ENCODE measurements around the gene USP47. TPM values are rescaled to one million over a fixed set of nuclear protein-coding genes. Genes with fewer than 3 reads are reported as not detected.

USP47 gene
- total and polyA plus RNA-seq, 10 donors: 13.7 to 80.8 (median 48.2) TPM

DNA sequence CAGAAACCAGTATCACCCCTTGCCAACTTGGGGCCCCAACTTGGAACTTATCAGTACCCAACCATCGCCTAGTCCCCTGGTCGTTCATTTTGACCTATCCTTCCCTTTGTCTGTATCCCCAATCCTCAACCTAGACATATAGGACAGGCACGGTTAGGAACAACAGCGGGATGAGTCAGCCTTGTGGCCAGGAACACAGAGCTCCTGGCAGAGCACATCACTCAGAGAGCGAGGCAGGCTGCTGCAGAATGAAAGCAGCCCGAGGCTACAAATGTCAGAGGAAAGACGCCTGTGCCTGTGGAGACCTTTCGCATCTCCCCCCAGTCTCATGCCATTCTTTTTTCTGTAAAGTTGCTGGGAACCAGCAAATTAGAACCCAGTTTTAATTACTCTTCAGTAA is 152.1 kb downstream of the USP47 start:
- intact Hi-C loops (cut with DNase I; ENCODE audit: low total_unique reads): no loop called here
- peaks cover 0 to 18% (median 2%) of the 10 kb centered on the region in 6 donors for H3K4me1 ChIP-seq
- TF ChIP-seq, protein P1, sequence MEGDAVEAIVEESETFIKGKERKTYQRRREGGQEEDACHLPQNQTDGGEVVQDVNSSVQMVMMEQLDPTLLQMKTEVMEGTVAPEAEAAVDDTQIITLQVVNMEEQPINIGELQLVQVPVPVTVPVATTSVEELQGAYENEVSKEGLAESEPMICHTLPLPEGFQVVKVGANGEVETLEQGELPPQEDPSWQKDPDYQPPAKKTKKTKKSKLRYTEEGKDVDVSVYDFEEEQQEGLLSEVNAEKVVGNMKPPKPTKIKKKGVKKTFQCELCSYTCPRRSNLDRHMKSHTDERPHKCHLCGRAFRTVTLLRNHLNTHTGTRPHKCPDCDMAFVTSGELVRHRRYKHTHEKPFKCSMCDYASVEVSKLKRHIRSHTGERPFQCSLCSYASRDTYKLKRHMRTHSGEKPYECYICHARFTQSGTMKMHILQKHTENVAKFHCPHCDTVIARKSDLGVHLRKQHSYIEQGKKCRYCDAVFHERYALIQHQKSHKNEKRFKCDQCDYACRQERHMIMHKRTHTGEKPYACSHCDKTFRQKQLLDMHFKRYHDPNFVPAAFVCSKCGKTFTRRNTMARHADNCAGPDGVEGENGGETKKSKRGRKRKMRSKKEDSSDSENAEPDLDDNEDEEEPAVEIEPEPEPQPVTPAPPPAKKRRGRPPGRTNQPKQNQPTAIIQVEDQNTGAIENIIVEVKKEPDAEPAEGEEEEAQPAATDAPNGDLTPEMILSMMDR (IDR thresholded peaks at IDR 0.05 in 8 of 11, conservative IDR thresholded peaks at IDR 0.05 in 3 of 11): no peak
- TF ChIP-seq POLR2AphosphoS5 (IDR thresholded peaks at IDR 0.05) (no peak), POLR2A (IDR thresholded peaks at IDR 0.05) (no peak)
- peak overlapping the region in 1 of 8 donors; percentile 75 for H3K27ac ChIP-seq
- no peaks in the 10 kb centered on the region for H3K9me3 ChIP-seq
- WGBS, 5 donors: 80 to 91% (median 85%) methylated on average over 8 of the region's 8 CpGs
- peaks cover 0 to 11% (median 0%) of the 10 kb centered on the region in 7 donors for H3K27me3 ChIP-seq (replicated peaks in 1 of 7)
- no peak overlapping the region for H3K4me3 ChIP-seq
- no peak for DNase-seq
- H3K36me3 ChIP-seq: no peaks in the 10 kb centered on the region

DNA sequence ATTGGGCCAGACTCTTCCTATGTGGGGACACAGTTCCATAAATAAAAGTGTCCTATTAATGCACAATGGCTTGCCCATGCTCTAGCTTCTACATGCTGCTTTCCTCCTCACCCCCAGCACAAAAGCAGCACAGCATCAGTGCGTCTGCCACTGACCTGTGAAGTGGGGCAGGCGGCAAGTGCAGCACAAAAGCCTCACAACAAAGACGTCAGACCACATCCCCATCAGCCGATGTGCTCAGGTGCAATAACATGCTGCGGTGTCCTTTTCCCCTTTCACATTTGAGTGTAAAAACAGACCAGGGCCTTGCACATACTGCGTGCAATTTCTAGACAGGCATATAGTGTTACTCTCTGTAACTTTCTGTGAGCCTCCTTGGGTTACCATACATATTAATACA is 153.8 kb downstream of the USP47 start:
- H3K27ac ChIP-seq: peak overlapping the region in 6 of 8 donors; percentile 5 to 75 (median 46)
- peaks cover 0 to 18% (median 2%) of the 10 kb centered on the region in 6 donors for H3K4me1 ChIP-seq
- H3K9me3 ChIP-seq: no peaks in the 10 kb centered on the region
- 78 to 85% (median 83%) methylated on average over 6 of the region's 6 CpGs for WGBS, 5 donors
- H3K27me3 ChIP-seq (replicated peaks in 1 of 7): peaks cover 0 to 11% (median 0%) of the 10 kb centered on the region in 7 donors
- TF ChIP-seq POLR2AphosphoS5 (IDR thresholded peaks at IDR 0.05): peak in 2 of 3 donors; percentile 13 to 64
- TF ChIP-seq, protein P1 (IDR thresholded peaks at IDR 0.05 in 8 of 11, conservative IDR thresholded peaks at IDR 0.05 in 3 of 11): no peak
- no peak for TF ChIP-seq POLR2A (IDR thresholded peaks at IDR 0.05)
- H3K4me3 ChIP-seq: no peak overlapping the region
- no peaks in the 10 kb centered on the region for H3K36me3 ChIP-seq
- intact Hi-C loops (cut with DNase I; ENCODE audit: low total_unique reads): no loop called here
- DNase-seq: no peak

DNA sequence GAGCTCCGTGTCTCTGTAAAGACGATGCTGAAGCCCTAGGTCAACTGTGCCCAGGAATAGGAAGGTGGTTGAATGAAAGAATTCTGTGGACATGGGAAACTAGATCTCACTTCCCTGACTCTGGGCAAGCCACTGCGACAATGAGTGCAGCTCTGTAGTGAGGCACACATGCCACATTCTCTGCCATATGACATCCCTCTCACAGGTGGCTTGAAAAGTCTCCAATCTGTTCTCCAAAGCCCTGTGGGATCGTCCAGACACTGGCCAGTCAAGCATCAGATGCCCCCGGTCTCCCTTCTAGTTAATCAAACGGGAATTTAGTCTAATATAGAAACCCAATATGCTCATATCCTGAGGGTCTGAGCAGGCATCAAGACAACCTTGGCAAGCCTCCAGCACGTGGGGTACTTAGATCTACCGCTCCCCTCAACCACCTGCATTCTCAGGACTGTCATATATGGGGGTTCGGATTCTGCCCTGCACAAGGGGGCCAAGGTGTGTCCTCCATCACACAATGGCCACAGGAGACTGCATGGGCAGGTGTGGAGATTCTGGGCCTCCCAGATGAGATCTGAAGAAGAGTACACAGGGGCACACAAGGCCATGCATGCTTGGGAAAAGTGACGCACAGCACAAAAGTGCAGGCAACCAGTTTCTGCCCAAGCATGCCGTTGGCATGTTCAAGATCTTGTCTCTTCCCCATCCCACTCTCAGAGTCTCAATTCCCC is 154.7 kb downstream of the USP47 start:
- H3K27ac ChIP-seq: peak overlapping the region in 5 of 8 donors; percentile 5 to 75 (median 38)
- 77 to 93% (median 87%) methylated on average over 10 to 11 of the region's 11 CpGs for WGBS, 5 donors

DNA sequence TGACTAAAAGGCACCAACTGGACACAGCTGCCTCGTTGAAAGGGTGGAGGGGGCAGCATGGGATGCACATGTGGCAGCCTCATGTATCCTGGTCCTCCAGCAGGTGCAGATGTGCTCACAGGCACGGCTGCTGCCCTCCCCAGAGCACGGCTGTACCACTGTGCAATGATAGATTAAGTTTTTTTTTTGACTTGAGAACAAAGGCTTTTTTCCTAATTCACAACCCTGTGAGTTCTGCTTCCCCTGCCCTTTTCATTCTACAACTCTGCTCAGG is 155.2 kb downstream of the USP47 start:
- intact Hi-C loops (cut with DNase I; ENCODE audit: low total_unique reads): no loop called here
- no peaks in the 10 kb centered on the region for H3K9me3 ChIP-seq
- DNase-seq: no peak
- no peaks in the 10 kb centered on the region for H3K36me3 ChIP-seq
- WGBS, 5 donors: 55 to 87% (median 70%) methylated on average over 3 of the region's 3 CpGs
- peaks cover 0 to 11% (median 0%) of the 10 kb centered on the region in 7 donors for H3K27me3 ChIP-seq (replicated peaks in 1 of 7)
- H3K4me1 ChIP-seq: peaks cover 0 to 18% (median 2%) of the 10 kb centered on the region in 6 donors
- H3K27ac ChIP-seq: peak overlapping the region in 3 of 8 donors; percentile 38 to 75 (median 68)
- TF ChIP-seq POLR2AphosphoS5 (IDR thresholded peaks at IDR 0.05): no peak
- no peak for TF ChIP-seq POLR2A (IDR thresholded peaks at IDR 0.05)
- TF ChIP-seq, protein P1 (IDR thresholded peaks at IDR 0.05 in 8 of 11, conservative IDR thresholded peaks at IDR 0.05 in 3 of 11): no peak
- H3K4me3 ChIP-seq: no peak overlapping the region

More for the DNA sequence above, 154.7 kb downstream of the USP47 start:
- Histone ChIP-seq H3K9me3 (no peaks in the 10 kb centered on the region), H3K4me3 (no peak overlapping the region), H3K27me3 (replicated peaks in 1 of 7) (peaks cover 0 to 11% (median 0%) of the 10 kb centered on the region in 7 donors), H3K4me1 (peaks cover 0 to 18% (median 2%) of the 10 kb centered on the region in 6 donors), H3K36me3 (no peaks in the 10 kb centered on the region)
- intact Hi-C loops (cut with DNase I; ENCODE audit: low total_unique reads): no loop called here
- DNase-seq: no peak
- no peak for TF ChIP-seq POLR2A (IDR thresholded peaks at IDR 0.05)
- TF ChIP-seq POLR2AphosphoS5 (IDR thresholded peaks at IDR 0.05): no peak
- TF ChIP-seq, protein P1 (IDR thresholded peaks at IDR 0.05 in 8 of 11, conservative IDR thresholded peaks at IDR 0.05 in 3 of 11): no peak

All from spleen (tissue), 11 donors.